GM06990 (cell line): ENCODE results near the gene THPO.

Source experiments
- DNase-seq: peaks from one replicate; pipeline ENCODE4 v3.0.0-alpha.2; 2011; ENCODE audit not compliant: insufficient read length; ENCODE audit errors: extremely low read depth
- H3K27me3 ChIP-seq: replicated peaks from 2 replicates; pipeline ENCODE4 v1.6.0; 2011; ENCODE audit warnings: low read length; ENCODE audit not compliant: control insufficient read depth, insufficient read depth
- H3K36me3 ChIP-seq: 2 replicates; pipeline ENCODE4 v1.5.1; 2011; ENCODE audit warnings: low read length; ENCODE audit not compliant: control insufficient read depth, insufficient read depth
- H3K4me3 ChIP-seq: replicated peaks from 2 replicates; pipeline ENCODE4 v1.5.1; 2011; ENCODE audit warnings: low read depth, mild to moderate bottlenecking, control low read depth, low read length
- TF ChIP-seq, protein P1 (sequence below): IDR thresholded peaks from 2 replicates; pipeline ENCODE4 v1.5.1; 2011; ENCODE audit warnings: low read length, control low read depth, mild to moderate bottlenecking, inconsistent platforms; ENCODE audit not compliant: insufficient read depth, poor library complexity, severe bottlenecking

Gene THPO

DNA sequence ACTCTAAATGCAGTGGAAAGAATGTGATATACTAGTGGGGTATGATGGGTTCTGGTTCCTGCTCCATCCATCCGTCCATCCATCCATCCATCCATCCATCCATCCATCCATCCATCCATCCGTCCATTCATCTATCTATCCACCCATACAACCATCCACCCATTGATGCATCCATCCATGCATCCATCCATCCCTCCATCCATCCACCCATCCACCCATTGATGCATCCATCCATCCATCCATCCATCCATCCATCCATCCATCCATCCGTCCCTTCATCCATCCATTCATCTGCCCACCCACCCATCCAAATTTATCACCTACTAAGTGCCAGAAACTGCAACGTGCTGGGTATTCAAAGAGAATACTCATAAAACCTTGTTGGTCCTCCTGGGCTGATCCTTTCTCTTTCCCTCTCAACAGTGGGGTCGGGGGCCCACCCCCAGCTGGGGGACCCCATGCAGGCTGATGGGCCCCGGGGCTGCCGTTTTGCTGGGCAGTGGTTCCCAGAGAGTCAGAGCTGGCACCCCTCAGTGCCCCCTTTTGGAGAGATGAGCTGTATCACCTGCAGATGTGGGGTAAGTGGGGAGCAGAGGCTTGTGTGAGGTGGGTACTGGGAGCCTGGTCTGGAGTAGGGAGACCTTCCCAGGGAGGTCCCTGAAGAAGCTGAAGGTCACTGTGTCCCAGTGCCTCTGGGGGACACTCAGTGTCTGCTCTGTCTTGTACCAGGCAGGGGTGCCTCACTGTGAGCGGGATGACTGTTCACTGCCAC, 10.3 kb upstream of the THPO start:
- no peak overlapping the region for H3K4me3 ChIP-seq
- no peaks in the 10 kb centered on the region for H3K36me3 ChIP-seq
- DNase-seq = no peak
- H3K27me3 ChIP-seq = no peaks in the 10 kb centered on the region; the same call in 1 of the 2 replicates
- TF ChIP-seq, protein P1, sequence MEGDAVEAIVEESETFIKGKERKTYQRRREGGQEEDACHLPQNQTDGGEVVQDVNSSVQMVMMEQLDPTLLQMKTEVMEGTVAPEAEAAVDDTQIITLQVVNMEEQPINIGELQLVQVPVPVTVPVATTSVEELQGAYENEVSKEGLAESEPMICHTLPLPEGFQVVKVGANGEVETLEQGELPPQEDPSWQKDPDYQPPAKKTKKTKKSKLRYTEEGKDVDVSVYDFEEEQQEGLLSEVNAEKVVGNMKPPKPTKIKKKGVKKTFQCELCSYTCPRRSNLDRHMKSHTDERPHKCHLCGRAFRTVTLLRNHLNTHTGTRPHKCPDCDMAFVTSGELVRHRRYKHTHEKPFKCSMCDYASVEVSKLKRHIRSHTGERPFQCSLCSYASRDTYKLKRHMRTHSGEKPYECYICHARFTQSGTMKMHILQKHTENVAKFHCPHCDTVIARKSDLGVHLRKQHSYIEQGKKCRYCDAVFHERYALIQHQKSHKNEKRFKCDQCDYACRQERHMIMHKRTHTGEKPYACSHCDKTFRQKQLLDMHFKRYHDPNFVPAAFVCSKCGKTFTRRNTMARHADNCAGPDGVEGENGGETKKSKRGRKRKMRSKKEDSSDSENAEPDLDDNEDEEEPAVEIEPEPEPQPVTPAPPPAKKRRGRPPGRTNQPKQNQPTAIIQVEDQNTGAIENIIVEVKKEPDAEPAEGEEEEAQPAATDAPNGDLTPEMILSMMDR = no peak

- TF ChIP-seq, protein P1 = no peak
- H3K27me3 ChIP-seq = peaks cover 1% of the 10 kb centered on the region; the same call in 1 of the 2 replicates
- H3K36me3 ChIP-seq = no peaks in the 10 kb centered on the region
- DNase-seq = no peak
- no peak overlapping the region for H3K4me3 ChIP-seq
These were observed 9.2 kb upstream of the THPO start for GRCh38 chr3:184387174-184387714.

DNA sequence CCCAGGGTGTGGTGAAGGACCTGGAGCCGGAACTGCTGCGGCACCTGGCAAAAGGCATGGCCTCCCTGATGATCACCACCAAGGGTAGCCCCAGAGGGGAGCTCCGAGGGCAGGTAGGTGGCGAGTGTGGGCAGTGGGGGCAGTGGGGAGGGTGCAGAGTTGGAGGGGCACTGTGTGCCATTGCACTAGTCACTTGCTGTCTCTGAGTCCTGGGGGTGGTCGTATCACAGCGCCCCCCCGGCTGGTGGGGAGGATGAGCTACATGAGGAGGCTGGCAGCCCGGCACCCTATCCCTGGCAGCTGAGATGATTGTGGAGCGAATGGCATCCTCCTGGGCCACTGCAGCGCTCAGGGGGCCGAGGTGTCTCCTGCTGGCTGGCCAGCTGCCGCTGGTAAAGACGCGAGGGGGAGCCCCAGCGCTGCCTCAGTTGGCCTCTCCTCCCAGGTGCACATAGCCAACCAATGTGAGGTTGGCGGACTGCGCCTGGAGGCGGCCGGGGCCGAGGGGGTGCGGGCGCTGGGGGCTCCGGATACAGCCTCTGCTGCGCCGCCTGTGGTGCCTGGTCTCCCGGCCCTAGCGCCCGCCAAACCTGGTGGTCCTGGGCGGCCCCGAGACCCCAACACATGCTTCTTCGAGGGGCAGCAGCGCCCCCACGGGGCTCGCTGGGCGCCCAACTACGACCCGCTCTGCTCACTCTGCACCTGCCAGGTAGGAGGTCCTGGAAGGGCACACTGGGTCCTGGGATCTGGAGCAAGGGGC, 8.2 kb upstream of the THPO start:
- DNase-seq = no peak
- peaks cover 3% of the 10 kb centered on the region for H3K27me3 ChIP-seq
- no peaks in the 10 kb centered on the region for H3K36me3 ChIP-seq
- TF ChIP-seq, protein P1 = no peak
- H3K4me3 ChIP-seq = no peak overlapping the region

GRCh38 chr3:184384856-184385422, 6.9 kb upstream of the THPO start:
- no peak overlapping the region for H3K4me3 ChIP-seq
- TF ChIP-seq, protein P1 = no peak
- no peak for DNase-seq
- no peaks in the 10 kb centered on the region for H3K36me3 ChIP-seq
- peaks cover 3% of the 10 kb centered on the region for H3K27me3 ChIP-seq

DNA sequence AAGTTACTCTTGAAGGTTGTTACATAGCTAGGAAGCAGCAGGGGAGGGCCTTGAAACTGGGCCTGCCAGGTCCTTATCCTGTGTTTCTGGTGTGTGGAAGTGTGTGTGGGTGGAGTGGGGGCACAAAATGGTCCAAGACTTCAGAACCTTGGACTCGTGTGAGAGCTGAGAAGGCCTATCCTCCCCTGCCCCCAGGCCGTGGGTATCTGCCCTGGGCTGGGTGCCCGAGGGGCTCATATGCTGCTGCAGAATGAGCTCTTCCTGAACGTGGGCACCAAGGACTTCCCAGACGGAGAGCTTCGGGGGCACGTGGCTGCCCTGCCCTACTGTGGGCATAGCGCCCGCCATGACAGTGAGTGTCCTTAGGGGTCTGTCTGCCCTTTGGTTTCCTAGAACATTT, 6.3 kb upstream of the THPO start:
- H3K4me3 ChIP-seq = no peak overlapping the region
- H3K27me3 ChIP-seq = peaks cover 3% of the 10 kb centered on the region
- TF ChIP-seq, protein P1 = no peak
- H3K36me3 ChIP-seq = no peaks in the 10 kb centered on the region
- DNase-seq = no peak
